ENCODE measurements around the gene OLFM1. TPM values are rescaled to one million over a fixed set of nuclear protein-coding genes. Genes with fewer than 3 reads are reported as not detected.

The OLFM1 gene
- total RNA-seq, 1 experiment from 2014 or later: 3.5 TPM

GRCh38 chr9:135068776-135069415, 18.6 kb upstream of the OLFM1 start:
- CTCF ChIA-PET: no interaction called here
- Histone ChIP-seq H3K36me3 (ENCODE audit: control insufficient read depth in 1 of 2, insufficient read depth in 2 of 2, low read length in 2 of 2) (no peaks in the 10 kb centered on the region), H3K9me2 (ENCODE audit: insufficient read depth) (no peaks in the 10 kb centered on the region), H4K20me1 (ENCODE audit: insufficient read depth) (no peaks in the 10 kb centered on the region), H3K9me3 (ENCODE audit: control insufficient read depth in 1 of 2, insufficient read depth in 1 of 2, low read depth in 1 of 2, low read length in 2 of 2) (no peaks in the 10 kb centered on the region), H3K4me3 (replicated peaks in 1 of 2; ENCODE audit: low read depth in 1 of 2, low read length in 2 of 2) (no peak overlapping the region), H3K4me2 (ENCODE audit: low read length) (no peak overlapping the region), H3K27me3 (ENCODE audit: insufficient read depth, low read length) (peaks cover 16% of the 10 kb centered on the region; the same call in 1 of the 2 replicates), H2AFZ (ENCODE audit: low read depth, low read length, poor library complexity, severe bottlenecking) (no peak overlapping the region), H3K9ac (ENCODE audit: low read length) (no peak overlapping the region), H3K79me2 (ENCODE audit: insufficient read depth, low read length) (no peaks in the 10 kb centered on the region), H3K27ac (ENCODE audit: low read depth, low read length) (no peak overlapping the region), H3K4me1 (ENCODE audit: control insufficient read depth in 1 of 2, insufficient read depth in 2 of 2, low read length in 2 of 2) (no peaks in the 10 kb centered on the region)
- TF ChIP-seq ZBTB33 (IDR thresholded peaks at IDR 0.05; ENCODE audit: extremely low read depth, insufficient replicate concordance, low read length) (no peak), ZFX (IDR thresholded peaks at IDR 0.05) (no peak), POLR2A (IDR thresholded peaks at IDR 0.05; ENCODE audit: borderline replicate concordance, extremely low read depth, insufficient read depth, insufficient read length) (no peak), YY1 (IDR thresholded peaks at IDR 0.05; ENCODE audit: extremely low read depth, insufficient replicate concordance, low read depth, low read length) (no peak), SP1 (IDR thresholded peaks at IDR 0.05; ENCODE audit: low read depth) (no peak), RAD21 (IDR thresholded peaks at IDR 0.05; ENCODE audit: low read depth) (no peak), TCF7L2 (IDR thresholded peaks at IDR 0.05; ENCODE audit: borderline replicate concordance, extremely low read depth, insufficient read depth, insufficient read length) (no peak), POLR2AphosphoS5 (IDR thresholded peaks at IDR 0.05; ENCODE audit: low read depth, low read length) (no peak), FOSL1 (IDR thresholded peaks at IDR 0.05; ENCODE audit: low read depth) (no peak), EZH2phosphoT487 (IDR thresholded peaks at IDR 0.05; ENCODE audit: borderline replicate concordance) (no peak), ZNF274 (IDR thresholded peaks at IDR 0.05; ENCODE audit: low read depth, low read length) (no peak)
- ATAC-seq (no peak), DNase-seq (ENCODE audit: low read depth, low spot score) (no peak)
- RAD21 ChIA-PET (ENCODE audit: low non-redundant PET in 1 of 2, low total read pairs in 2 of 2, uncharacterized antibody in 2 of 2, unreplicated experiment in 2 of 2): no interaction called here
- POLR2A ChIA-PET: no interaction called here
- BruUV-seq (replicated peaks): no TSS peak
- intact Hi-C loops (cut with micrococcal nuclease): no loop called here
